Stimulated activated CD8-positive, alpha-beta memory T cell treated with anti-CD3 and anti-CD28 coated beads, Interleukin-12 subunit alpha, Interleukin-12 subunit beta, amount 100 ng/mL, for 24 hours (primary cell): Measurements from ENCODE around the gene SERTAD3.
A peak's percentile ranks its signal among the peaks of the same experiment; 100 is the strongest.

ENCODE experiments used
- DNase-seq: peaks from one replicate; pipeline ENCODE4 v3.0.0-alpha.2; 2020; ENCODE audit errors: extremely low read depth

The SERTAD3 gene

DNA sequence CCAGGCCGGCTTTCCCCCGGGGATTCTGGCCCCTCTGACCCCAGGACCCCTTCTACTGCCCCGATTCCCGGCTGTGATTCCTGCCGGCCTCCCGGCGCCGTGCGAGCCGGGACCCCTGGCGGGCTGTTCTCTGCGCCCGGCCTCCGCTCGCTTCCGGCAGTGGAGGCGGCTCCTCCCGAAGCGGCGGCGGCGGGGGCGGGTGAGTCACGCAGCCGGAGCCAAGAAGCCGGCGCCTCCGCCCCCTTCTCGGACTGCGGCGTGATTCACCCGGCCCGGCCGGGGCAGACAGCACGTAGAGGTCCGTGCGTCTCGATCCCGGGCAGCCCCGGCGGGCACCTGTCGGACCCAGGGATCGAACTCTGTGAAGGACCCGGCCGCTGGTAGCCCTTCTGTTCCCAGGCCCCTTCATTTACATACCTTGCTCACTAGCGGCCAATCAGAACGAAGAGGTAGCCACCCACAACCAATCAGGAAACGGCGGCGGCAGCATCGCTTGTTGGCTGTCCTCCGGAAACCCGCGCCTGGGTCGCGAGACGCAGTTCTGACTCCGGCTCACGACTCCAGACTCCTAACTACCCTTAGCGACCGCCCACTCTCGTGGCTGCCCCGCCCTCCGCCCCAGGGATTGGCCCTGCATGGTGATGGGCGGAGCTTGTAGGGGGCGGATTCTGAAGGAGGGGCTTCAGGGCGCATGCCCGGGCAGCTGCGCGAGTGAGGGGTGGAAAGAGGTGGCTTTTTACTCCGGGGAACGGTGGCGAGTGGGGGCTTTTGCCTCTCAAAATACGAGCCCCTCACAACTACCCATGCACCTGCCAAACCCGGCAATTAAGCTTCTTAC is 18.5 kb downstream of the SERTAD3 start, which contains the start of gene SERTAD1:
TSS of gene SERTAD1 (minus strand) at position 543 of the 838 bp plus-strand sequence. CDS start 2,446 bp downstream, outside the sequence.
- peak; percentile 100 for DNase-seq

- no peak for DNase-seq
Measured at GRCh38 chr19:40424637-40425449, 19.3 kb downstream of the SERTAD3 start.

- DNase-seq, result no peak
Measured at GRCh38 chr19:40423938-40424337, 20.2 kb downstream of the SERTAD3 start.

GRCh38 chr19:40422748-40423566 is 21.2 kb downstream of the SERTAD3 start:
- no peak for DNase-seq

- DNase-seq, result no peak
Measured at GRCh38 chr19:40421993-40422747, 22.0 kb downstream of the SERTAD3 start.

GRCh38 chr19:40420766-40421765 is 23.1 kb downstream of the SERTAD3 start:
- DNase-seq, result peak; percentile 33

- no peak for DNase-seq
Measured at GRCh38 chr19:40420451-40420765, 23.7 kb downstream of the SERTAD3 start.

DNA sequence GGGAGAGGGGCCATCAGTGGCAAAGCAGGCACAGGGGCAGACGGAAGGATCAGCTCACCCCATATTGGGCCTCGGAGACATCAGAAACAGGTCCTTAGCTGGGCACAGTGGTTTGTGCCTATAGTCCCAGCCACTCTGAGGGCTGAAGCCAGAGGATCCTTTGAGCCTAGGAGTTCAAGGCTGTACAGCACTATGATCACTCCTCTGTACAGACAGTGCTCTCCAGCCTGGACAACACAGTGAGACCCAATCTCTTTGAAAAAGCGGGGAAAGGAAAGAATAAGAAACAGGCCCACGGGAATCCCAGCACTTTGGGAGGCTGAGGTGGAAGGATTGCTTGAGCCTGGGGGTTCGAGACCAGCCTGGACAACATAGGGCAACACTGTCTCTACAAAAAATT is 24.4 kb downstream of the SERTAD3 start:
- DNase-seq, result no peak

DNA sequence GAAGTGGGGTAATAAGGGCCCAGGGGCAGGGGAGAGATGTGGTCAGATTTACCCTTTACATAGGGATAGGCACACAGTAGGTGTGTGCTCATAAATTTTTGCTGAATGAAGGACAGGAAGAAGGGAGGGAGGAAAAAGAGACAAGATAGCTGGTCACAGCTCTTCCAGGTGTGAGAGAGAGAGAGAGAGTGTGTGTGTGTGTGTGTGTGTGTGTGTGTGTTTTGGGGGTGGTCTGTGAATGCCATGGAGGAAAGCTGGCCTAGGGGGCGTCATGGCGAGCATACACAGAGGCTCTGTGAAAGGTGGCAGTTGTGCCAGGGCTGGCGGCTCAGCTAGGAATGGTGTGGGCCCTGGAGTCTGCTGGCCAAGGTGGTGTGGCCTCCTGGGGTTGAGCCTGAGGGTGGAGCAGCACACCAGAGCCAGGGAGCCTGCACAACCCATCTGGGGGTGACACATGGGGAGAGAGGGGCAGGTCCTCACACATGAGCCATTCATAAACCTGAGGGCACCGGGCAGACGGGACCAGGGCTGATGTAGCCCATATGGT is 25.0 kb downstream of the SERTAD3 start:
- no peak for DNase-seq

DNA sequence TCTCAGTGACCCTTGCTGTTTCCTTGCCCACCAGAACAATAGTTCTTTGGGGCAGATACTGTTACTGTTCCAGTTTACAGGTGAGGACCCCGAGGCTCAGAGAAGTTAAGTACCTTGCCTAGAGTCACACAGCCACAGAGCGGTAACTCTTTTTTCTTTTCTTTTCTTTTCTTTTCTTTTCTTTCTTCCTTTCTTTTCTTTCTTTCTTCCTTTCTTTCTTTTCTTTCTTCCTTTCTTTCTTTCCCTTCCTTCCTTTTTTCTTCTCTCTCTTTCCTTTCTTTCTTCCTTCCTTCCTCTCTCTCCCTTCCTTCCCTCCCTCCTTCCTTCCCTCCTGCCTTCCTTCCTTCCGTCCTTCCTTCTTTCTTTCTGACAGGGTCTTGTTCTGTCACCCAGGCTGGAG is 26.1 kb downstream of the SERTAD3 start:
- DNase-seq, result no peak

DNA sequence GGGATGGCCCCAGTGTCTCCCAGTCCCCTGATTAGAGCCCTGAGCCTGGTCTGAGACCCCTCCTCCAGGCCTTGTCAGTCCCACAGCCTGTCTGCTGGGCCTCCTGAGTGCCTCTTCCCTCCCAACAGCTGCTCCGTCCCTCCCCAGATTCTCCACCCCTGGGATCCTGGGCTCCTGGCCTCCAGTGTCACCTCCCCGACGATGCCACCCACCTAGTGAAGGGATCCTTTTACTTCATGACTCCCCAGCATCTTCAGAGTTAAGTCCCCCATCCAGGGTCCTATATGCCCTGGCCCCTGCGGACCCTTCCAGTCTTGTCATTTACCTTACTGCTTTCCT is 26.5 kb downstream of the SERTAD3 start:
- no peak for DNase-seq

GRCh38 chr19:40416918-40417642 is 27.1 kb downstream of the SERTAD3 start:
- DNase-seq, result no peak

GRCh38 chr19:40415768-40416167 is 28.4 kb downstream of the SERTAD3 start:
- DNase-seq, result no peak

DNA sequence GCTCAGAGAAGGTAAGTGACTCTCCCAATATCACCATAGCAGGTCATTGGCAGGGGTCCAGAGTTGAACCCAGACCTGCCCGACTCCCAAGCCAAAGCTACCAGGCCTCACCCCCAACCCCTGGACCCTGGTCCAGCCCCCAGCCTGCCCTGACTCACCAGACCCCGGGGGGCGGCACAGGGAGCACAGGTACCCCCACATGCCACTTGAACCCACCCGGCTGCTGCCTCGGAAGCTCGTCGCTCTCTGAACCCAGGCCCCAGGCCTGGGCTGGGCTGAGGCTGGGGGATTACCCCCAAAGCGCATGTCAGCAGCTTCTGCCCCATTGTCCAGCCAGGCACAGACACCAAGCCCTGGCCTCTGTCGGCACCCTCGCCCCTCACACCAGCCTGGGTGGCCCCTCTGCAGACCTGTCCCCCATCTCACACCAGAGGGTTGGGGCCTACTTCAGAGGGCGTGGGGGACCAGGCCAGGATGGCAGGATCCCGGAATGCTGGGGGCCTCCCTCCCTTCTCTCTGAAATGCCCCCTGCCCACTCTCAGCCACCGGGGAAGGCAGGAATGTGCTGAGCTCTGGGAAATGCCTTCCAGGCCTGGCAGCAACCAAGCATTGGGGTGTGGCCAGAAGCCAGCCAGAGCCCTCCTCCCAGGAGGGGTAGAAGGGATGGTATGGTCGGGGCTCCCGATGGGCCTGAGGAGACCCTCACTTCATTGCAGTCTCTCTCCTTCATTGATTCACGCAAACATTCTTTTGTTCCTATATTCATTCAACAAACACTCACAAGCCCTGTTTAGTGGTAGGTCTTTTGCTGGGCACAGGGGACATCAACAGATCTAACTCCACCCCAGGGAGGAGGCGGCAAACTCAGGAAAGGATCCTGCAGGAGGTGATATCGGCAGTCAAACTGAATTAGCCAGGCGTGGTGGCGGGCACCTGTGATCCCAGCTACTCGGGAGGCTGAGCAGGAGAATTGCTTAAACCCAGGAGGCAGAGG is 29.3 kb downstream of the SERTAD3 start:
- DNase-seq, result no peak

- DNase-seq, result no peak
Measured at GRCh38 chr19:40413291-40413845, 30.8 kb downstream of the SERTAD3 start, which contains the start of gene PRX. Gene PRX (minus strand): TSS chr19:40413378. CDS start chr19:40407932, 5,446 bp downstream.

DNA sequence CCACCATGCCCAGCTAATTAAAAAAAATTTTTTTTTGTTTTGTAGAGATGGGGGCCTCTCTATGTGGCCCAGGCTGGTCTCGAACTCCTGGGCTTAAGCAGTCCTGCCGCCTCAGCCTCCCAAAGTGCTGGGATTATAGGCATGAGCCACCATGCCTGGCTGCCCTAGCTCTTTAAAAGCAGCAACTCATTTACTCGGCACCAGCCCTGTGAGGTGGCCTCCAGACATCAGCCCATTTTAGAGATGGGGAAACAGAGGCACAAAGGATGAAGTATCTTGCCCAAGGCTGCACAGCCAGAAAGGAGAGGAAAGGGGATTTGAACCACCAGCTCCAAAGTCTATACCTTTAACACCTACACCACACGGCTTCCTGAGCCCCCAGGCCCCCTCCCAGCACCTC is 31.3 kb downstream of the SERTAD3 start:
- DNase-seq, result no peak

DNA sequence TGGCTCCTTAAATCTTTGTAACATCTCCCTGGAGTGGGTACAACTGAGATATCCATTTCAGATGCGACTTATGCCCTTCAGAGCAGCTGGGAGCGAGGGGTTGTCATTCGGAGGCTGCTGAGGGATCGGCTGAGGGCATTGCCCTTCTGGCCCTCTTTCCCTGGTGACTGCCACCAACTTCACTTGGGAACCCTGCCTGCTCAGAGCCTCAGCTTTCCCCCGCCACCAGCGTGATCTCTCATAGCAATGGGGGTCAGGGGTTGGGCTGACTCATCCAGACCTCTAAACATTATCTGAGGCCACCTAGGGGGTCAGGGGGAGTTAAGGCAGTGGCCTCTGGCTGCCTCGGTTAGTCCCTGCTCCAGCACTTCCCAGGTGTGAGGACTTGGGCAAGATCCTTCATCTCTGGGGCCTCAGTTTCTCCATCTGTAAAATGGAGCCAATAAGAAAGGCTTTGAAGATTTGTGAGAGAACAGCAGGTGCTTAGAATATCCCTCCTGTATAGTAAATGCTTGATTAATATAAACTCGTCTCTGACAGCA is 32.1 kb downstream of the SERTAD3 start:
- DNase-seq, result no peak
